KMS-11 (cell line): ENCODE measurements around the gene WNT5B.

Source experiments
- H2AFZ ChIP-seq: fragments of 200-600 bp; sonication (generic); 2 replicates; pipeline ENCODE4 v1.6.1; 2016; ENCODE audit warnings: antibody characterized with exemption, mixed run types, low read depth
- H3K27ac ChIP-seq: fragments of 200-600 bp; sonication (generic); 2 replicates; pipeline ENCODE4 v1.6.1; 2016; ENCODE audit warnings: mild to moderate bottlenecking, mixed run types
- H3K27me3 ChIP-seq: fragments of 200-600 bp; sonication (generic); 2 replicates; pipeline ENCODE4 v1.6.1; 2017; ENCODE audit warnings: mild to moderate bottlenecking, low read depth, mixed run types, moderate library complexity; ENCODE audit not compliant: insufficient read depth
- H3K36me3 ChIP-seq: fragments of 200-600 bp; sonication (generic); 2 replicates; pipeline ENCODE4 v1.6.1; 2017; ENCODE audit warnings: mild to moderate bottlenecking, mixed run types; ENCODE audit not compliant: insufficient read depth
- H3K4me1 ChIP-seq: fragments of 200-600 bp; sonication (generic); 2 replicates; pipeline ENCODE4 v1.6.1; 2016; ENCODE audit warnings: mild to moderate bottlenecking, low read depth, mixed run types; ENCODE audit not compliant: poor library complexity, severe bottlenecking
- H3K4me2 ChIP-seq: fragments of 200-600 bp; sonication (generic); 2 replicates; pipeline ENCODE4 v1.7.0; 2016; ENCODE audit warnings: mild to moderate bottlenecking, mixed run types
- H3K4me3 ChIP-seq: fragments of 200-600 bp; sonication (generic); IDR thresholded peaks from 2 replicates; pipeline ENCODE4 v1.6.1; 2017; ENCODE audit warnings: low read depth, low read length, mixed read lengths; ENCODE audit not compliant: insufficient read depth
- H3K79me2 ChIP-seq: fragments of 200-600 bp; sonication (generic); 2 replicates; pipeline ENCODE4 v1.6.1; 2016; ENCODE audit warnings: low read depth, mixed run types; ENCODE audit not compliant: insufficient read depth
- H3K9ac ChIP-seq: fragments of 200-600 bp; sonication (generic); 2 replicates; pipeline ENCODE4 v1.6.1; 2016; ENCODE audit warnings: mild to moderate bottlenecking, mixed run types
- H4K20me1 ChIP-seq: fragments of 200-600 bp; sonication (generic); 2 replicates; pipeline ENCODE4 v1.6.1; 2016; ENCODE audit warnings: mild to moderate bottlenecking, mixed run types; ENCODE audit not compliant: insufficient read depth
- CTCF ChIP-seq: fragments of 200-600 bp; sonication (generic); conservative IDR thresholded peaks from 2 replicates; pipeline ENCODE4 v1.6.1; 2017; ENCODE audit warnings: low read depth, mild to moderate bottlenecking, antibody characterized with exemption, low read length, moderate library complexity, mixed read lengths

The WNT5B gene

GRCh38 chr12:1607940-1608712 is 20.9 kb upstream of the WNT5B start:
- Histone ChIP-seq H3K4me3 (no peak overlapping the region), H3K9ac (no peak overlapping the region), H2AFZ (no peak overlapping the region), H3K4me2 (no peak overlapping the region), H3K4me1 (peaks cover 55% of the 10 kb centered on the region), H3K79me2 (peaks cover 95% of the 10 kb centered on the region), H3K36me3 (no peaks in the 10 kb centered on the region), H3K27ac (no peak overlapping the region), H3K27me3 (no peaks in the 10 kb centered on the region), H4K20me1 (peaks cover 10% of the 10 kb centered on the region; the same call in 1 of the 2 replicates)
- TF ChIP-seq CTCF = no peak

- Histone ChIP-seq H4K20me1 (peaks cover 16% of the 10 kb centered on the region; the same call in 1 of the 2 replicates), H3K36me3 (no peaks in the 10 kb centered on the region), H3K27ac (no peak overlapping the region), H3K9ac (no peak overlapping the region), H3K4me1 (peaks cover 52% of the 10 kb centered on the region), H3K27me3 (no peaks in the 10 kb centered on the region), H3K4me3 (no peak overlapping the region), H2AFZ (no peak overlapping the region), H3K79me2 (peaks cover 95% of the 10 kb centered on the region), H3K4me2 (no peak overlapping the region)
- TF ChIP-seq CTCF = no peak
These were observed 20.3 kb upstream of the WNT5B start for GRCh38 chr12:1608713-1609119.

GRCh38 chr12:1610072-1610643 is 18.9 kb upstream of the WNT5B start:
- H3K4me1 ChIP-seq = peaks cover 55% of the 10 kb centered on the region
- no peak overlapping the region for H2AFZ ChIP-seq
- H3K27ac ChIP-seq = 0 out of 2 replicates have a peak overlapping the region, but pooled peaks have one; percentile 1
- no peak for TF ChIP-seq CTCF
- H4K20me1 ChIP-seq = peaks cover 18% of the 10 kb centered on the region; the same call in 1 of the 2 replicates
- H3K36me3 ChIP-seq = no peaks in the 10 kb centered on the region; the same call in 1 of the 2 replicates
- H3K79me2 ChIP-seq = peaks cover 99% of the 10 kb centered on the region
- H3K9ac ChIP-seq = no peak overlapping the region
- no peaks in the 10 kb centered on the region for H3K27me3 ChIP-seq
- H3K4me3 ChIP-seq = no peak overlapping the region
- no peak overlapping the region for H3K4me2 ChIP-seq

GRCh38 chr12:1611803-1612572 is 17.0 kb upstream of the WNT5B start:
- H3K79me2 ChIP-seq = peaks cover 99% of the 10 kb centered on the region
- peaks cover 55% of the 10 kb centered on the region for H3K4me1 ChIP-seq
- H2AFZ ChIP-seq = no peak overlapping the region
- H3K27ac ChIP-seq = no peak overlapping the region
- H3K27me3 ChIP-seq = no peaks in the 10 kb centered on the region
- H3K36me3 ChIP-seq = no peaks in the 10 kb centered on the region; the same call in 1 of the 2 replicates
- peaks cover 26% of the 10 kb centered on the region; the same call in 1 of the 2 replicates for H4K20me1 ChIP-seq
- H3K9ac ChIP-seq = no peak overlapping the region
- no peak overlapping the region for H3K4me2 ChIP-seq
- H3K4me3 ChIP-seq = no peak overlapping the region
- TF ChIP-seq CTCF = no peak
